Retinal pigment epithelial cell (primary cell): ENCODE results near the gene GJC1.
"Not testable (repeated sequence)": the region's sequence is repeated elsewhere in the genome, so short reads cannot be mapped to it uniquely, and the experiment has no call there.

Source experiments
- DNase-seq: peaks from one replicate; pipeline ENCODE4 v3.0.0-alpha.2; 2010; ENCODE audit warnings: low read depth
- H3K4me3 ChIP-seq: 2 replicates; pipeline ENCODE4 v1.5.1; 2011; ENCODE audit warnings: mild to moderate bottlenecking, low read length, control low read depth, moderate library complexity
- CTCF ChIP-seq: conservative IDR thresholded peaks from 2 replicates; pipeline ENCODE4 v1.5.1; 2011; ENCODE audit warnings: low read depth, low read length, control low read depth, inconsistent platforms

Gene GJC1

GRCh38 chr17:44759086-44759915 is 70.8 kb downstream of the GJC1 start:
- peak; percentile 18 for TF ChIP-seq CTCF
- H3K4me3 ChIP-seq: peak overlapping the region; percentile 45
- DNase-seq: no peak

- TF ChIP-seq CTCF: no peak
- DNase-seq: no peak
- H3K4me3 ChIP-seq: peak within 1 kb of the TSS; percentile 45
These were observed 71.5 kb downstream of the GJC1 start, which contains the start of gene ADAM11 for GRCh38 chr17:44758414-44759085. Gene ADAM11 (plus strand): TSS chr17:44758988. CDS start chr17:44759200, 212 bp downstream.

DNA sequence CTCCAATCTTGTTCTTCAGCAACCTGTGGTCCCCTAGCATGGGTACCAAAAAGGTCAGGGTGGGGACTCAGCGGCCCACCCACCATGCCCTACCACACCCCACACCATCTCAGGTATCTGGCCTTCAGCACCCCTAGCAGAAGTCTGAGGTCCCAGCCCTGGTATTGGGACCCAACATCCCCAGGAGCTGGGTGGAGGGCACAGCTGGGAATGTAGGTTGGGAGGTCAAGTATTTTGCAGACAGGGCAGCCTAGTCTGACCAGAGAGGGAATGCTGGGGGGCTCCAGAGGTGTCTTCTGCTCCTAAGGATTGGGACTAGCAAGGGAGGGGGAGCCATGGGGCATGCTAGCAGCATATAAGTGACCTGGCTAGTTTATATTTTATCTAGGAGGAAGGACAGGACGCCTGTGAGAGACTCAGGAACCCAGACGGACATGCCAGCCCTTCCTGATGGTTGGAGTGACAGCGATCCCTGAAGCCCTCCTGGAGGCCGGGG is 72.1 kb downstream of the GJC1 start:
- no peak for TF ChIP-seq CTCF
- no peak for DNase-seq

DNA sequence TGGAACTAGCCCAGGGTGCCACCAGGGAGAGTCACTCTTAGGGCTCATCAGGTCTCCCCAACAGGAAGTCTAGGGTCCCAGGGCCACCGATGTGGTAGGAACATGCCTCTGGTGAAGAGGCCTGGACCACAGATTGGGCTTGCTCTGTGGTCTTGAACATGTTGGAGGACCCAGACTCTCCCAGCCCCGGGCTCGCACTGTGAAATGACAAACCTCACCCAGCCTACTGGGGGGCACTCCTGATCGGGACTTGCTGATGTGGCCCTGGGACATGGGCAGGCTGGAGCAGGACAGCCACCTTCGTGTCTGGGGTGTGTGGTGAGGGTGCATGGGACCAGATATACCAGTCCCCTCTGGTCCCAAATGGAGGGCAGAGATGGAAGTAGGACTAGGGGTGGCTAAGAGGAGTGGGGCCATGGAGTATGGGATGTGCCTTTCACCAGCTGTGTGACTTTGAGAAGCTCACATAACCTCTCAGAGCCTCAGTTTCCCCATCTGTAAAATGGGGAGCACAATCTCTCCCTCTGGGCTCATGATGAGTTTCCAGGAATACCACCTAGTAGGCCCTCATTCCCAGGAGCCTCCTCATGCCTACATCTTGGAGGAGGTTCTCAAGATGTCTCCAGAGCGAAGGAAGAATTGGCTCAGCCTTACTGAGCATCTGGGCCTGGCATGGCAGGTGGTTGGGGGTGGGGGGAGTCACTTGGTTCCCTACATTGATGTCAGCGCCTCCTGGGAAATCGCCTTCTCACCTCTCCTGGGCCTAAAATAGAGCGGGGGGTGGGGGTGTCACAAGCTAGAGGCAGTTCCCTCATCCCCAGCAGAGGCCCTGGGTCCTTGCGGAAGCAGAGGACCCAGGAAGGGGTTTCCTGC is 72.8 kb downstream of the GJC1 start:
- no peak for DNase-seq
- no peak for TF ChIP-seq CTCF
- no peak overlapping the region for H3K4me3 ChIP-seq

More for the DNA sequence above, 72.1 kb downstream of the GJC1 start:
- H3K4me3 ChIP-seq: no peak overlapping the region

- DNase-seq, H3K4me3 ChIP-seq: not testable (repeated sequence)
These were observed 74.9 kb downstream of the GJC1 start for GRCh38 chr17:44755180-44755579.

DNA sequence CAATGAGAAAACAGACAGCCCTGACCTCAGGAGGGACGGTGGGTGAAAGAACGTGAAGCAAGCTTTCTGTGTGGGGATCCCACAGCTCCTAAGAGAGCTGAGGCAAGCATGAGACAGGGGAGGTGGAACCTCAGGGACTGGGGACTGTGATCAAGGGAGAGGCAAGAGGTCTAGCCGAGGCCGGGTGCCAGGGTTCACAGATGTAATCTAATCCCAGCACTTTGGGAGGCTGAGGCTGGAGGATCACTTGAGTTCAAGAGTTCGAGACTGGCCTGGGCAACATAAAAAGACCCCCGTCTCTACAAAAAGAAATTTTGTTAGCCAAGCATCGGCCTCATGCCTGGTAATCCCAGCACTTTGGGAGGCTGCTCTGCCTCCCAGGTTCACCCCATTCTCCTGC is 75.8 kb downstream of the GJC1 start:
- no peak for TF ChIP-seq CTCF
- DNase-seq: no peak
- H3K4me3 ChIP-seq: no peak overlapping the region
